Lower lobe of right lung (tissue), 2 donors: ENCODE results near the gene ELAVL3. TPM values are rescaled to one million over a fixed set of nuclear protein-coding genes. Genes with fewer than 3 reads are reported as not detected.
A peak's percentile ranks its signal among the peaks of the same experiment; 100 is the strongest.

Experiments used
- ATAC-seq, 2 donors: fragments of 200-7000 bp; cut with Tn5 transposase; one replicate each; pipeline ENCODE4 v1.9.1; 2020 to 2022; ENCODE audit warnings: mild to moderate bottlenecking in 2 of 2, moderate library complexity in 2 of 2
- DNase-seq: peaks from one replicate; pipeline ENCODE4 v3.0.0-alpha.2; 2020
- H3K27ac ChIP-seq: fragments of 200-600 bp; one replicate; pipeline ENCODE4 v1.8.0; 2022
- H3K27me3 ChIP-seq: fragments of 200-600 bp; one replicate; pipeline ENCODE4 v1.8.0; 2022; ENCODE audit warnings: low read depth
- H3K36me3 ChIP-seq: fragments of 200-600 bp; one replicate; pipeline ENCODE4 v1.8.0; 2022; ENCODE audit warnings: mild to moderate bottlenecking
- H3K4me1 ChIP-seq: fragments of 200-600 bp; one replicate; pipeline ENCODE4 v1.8.0; 2022
- H3K4me3 ChIP-seq: fragments of 200-600 bp; one replicate; pipeline ENCODE4 v1.8.0; 2022; ENCODE audit warnings: mild to moderate bottlenecking
- H3K9me3 ChIP-seq: fragments of 200-600 bp; one replicate; pipeline ENCODE4 v1.8.0; 2022
- CTCF ChIP-seq: fragments of 200-600 bp; IDR thresholded peaks from one replicate; pipeline ENCODE4 v1.8.0; 2022; ENCODE audit warnings: antibody characterized with exemption, mild to moderate bottlenecking
- intact Hi-C: fragments of 100-400 bp; cut with DNase I; formaldehyde crosslinking; loops from one replicate; pipeline ENCODE4 v1.11.0; 2022
- total RNA-seq: library from RNA; stranded (reverse); fragmentation: NEBNext Ultra II Directional; extraction: Animal tissue kit (Norgen Biotek cat#: 25700); gene quantifications from one replicate; pipeline ENCODE4 v1.2.1, GENCODE V29; 2021
- donor health status: DM: no; HTN: yes; CAD: no; lungs with severe emphysema.

ELAVL3 gene
- total RNA-seq, 1 donor from 2014 or later: not detected

- ATAC-seq (no peak), DNase-seq (no peak)
- H3K4me3 ChIP-seq: no peak overlapping the region
- peaks cover 59% of the 10 kb centered on the region for H3K36me3 ChIP-seq
- no peak overlapping the region for H3K27ac ChIP-seq
- no peak for TF ChIP-seq CTCF
- intact Hi-C loops: no loop called here
- no peaks in the 10 kb centered on the region for H3K27me3 ChIP-seq
- no peaks in the 10 kb centered on the region for H3K9me3 ChIP-seq
- no peaks in the 10 kb centered on the region for H3K4me1 ChIP-seq
Observed at GRCh38 chr19:11513946-11514345, 33.1 kb upstream of the ELAVL3 start.

GRCh38 chr19:11510444-11510843 lies 29.6 kb upstream of the ELAVL3 start:
- Histone ChIP-seq H3K27ac (no peak overlapping the region), H3K4me3 (no peak overlapping the region), H3K27me3 (no peaks in the 10 kb centered on the region), H3K36me3 (peaks cover 32% of the 10 kb centered on the region), H3K4me1 (peaks cover 9% of the 10 kb centered on the region), H3K9me3 (no peaks in the 10 kb centered on the region)
- intact Hi-C loops: no loop called here
- ATAC-seq (no peak), DNase-seq (no peak)
- no peak for TF ChIP-seq CTCF

- ATAC-seq (no peak), DNase-seq (no peak)
- no peaks in the 10 kb centered on the region for H3K9me3 ChIP-seq
- no peak overlapping the region for H3K4me3 ChIP-seq
- H3K36me3 ChIP-seq: peaks cover 17% of the 10 kb centered on the region
- no peaks in the 10 kb centered on the region for H3K27me3 ChIP-seq
- intact Hi-C loops: no loop called here
- TF ChIP-seq CTCF: no peak
- no peak overlapping the region for H3K27ac ChIP-seq
- H3K4me1 ChIP-seq: peaks cover 9% of the 10 kb centered on the region
Observed at GRCh38 chr19:11507370-11508078, 26.7 kb upstream of the ELAVL3 start.

- no peak for TF ChIP-seq CTCF
- ATAC-seq: no peak
- no peaks in the 10 kb centered on the region for H3K27me3 ChIP-seq
Observed at GRCh38 chr19:11506967-11507366, 26.1 kb upstream of the ELAVL3 start.

GRCh38 chr19:11506101-11506555 lies 25.3 kb upstream of the ELAVL3 start:
- peak; percentile 26 to 36 for ATAC-seq

More at GRCh38 chr19:11506967-11507366, 26.1 kb upstream of the ELAVL3 start:
- H3K4me3 ChIP-seq: no peak overlapping the region
- intact Hi-C loops: no loop called here
- no peak for DNase-seq
- H3K9me3 ChIP-seq: no peaks in the 10 kb centered on the region
- H3K36me3 ChIP-seq: peaks cover 11% of the 10 kb centered on the region
- H3K4me1 ChIP-seq: peaks cover 9% of the 10 kb centered on the region
- H3K27ac ChIP-seq: no peak overlapping the region

More at GRCh38 chr19:11506101-11506555, 25.3 kb upstream of the ELAVL3 start:
- Histone ChIP-seq H3K36me3 (peaks cover 3% of the 10 kb centered on the region), H3K4me1 (peaks cover 9% of the 10 kb centered on the region), H3K9me3 (no peaks in the 10 kb centered on the region), H3K4me3 (peak overlapping the region; percentile 91), H3K27me3 (no peaks in the 10 kb centered on the region), H3K27ac (peak overlapping the region; percentile 96)
- TF ChIP-seq CTCF: no peak
- intact Hi-C loops: no loop called here
- DNase-seq: no peak
